Liver (tissue), 9 donors: Measurements from ENCODE around the gene SCN1A. TPM values are rescaled to one million over a fixed set of nuclear protein-coding genes. Genes with fewer than 3 reads are reported as not detected.

ENCODE experiments used
- DNase-seq: peaks from one replicate; pipeline ENCODE4 v3.0.0-alpha.2; 2017; ENCODE audit warnings: low spot score
- H3K27ac ChIP-seq, 2 donors: one replicate each; pipeline ENCODE4 v1.7.0; 2013; ENCODE audit warnings: inconsistent platforms in 2 of 2, low read length in 2 of 2, control low read depth in 1 of 2, low read depth in 1 of 2, mild to moderate bottlenecking in 1 of 2
- H3K27me3 ChIP-seq, 4 donors: one replicate each; pipeline versions ENCODE4 v1.6.1 to v1.7.0; 2013; ENCODE audit warnings: low read length in 3 of 4, inconsistent platforms in 1 of 4, mild to moderate bottlenecking in 1 of 4, moderate library complexity in 1 of 4; ENCODE audit not compliant: control insufficient read depth in 4 of 4, insufficient read depth in 4 of 4
- H3K36me3 ChIP-seq, 4 donors: one replicate each; pipeline versions ENCODE4 v1.6.1 to v1.7.0; 2013; ENCODE audit warnings: low read length in 3 of 4, mild to moderate bottlenecking in 3 of 4, low read depth in 1 of 4, moderate library complexity in 1 of 4; ENCODE audit not compliant: control insufficient read depth in 4 of 4, insufficient read depth in 3 of 4
- H3K4me1 ChIP-seq, 4 donors: one replicate each; pipeline versions ENCODE4 v1.6.1 to v1.7.0; 2013; ENCODE audit warnings: low read length in 3 of 4, mild to moderate bottlenecking in 3 of 4, moderate library complexity in 1 of 4; ENCODE audit not compliant: control insufficient read depth in 4 of 4, insufficient read depth in 4 of 4
- H3K4me3 ChIP-seq, 3 donors: one replicate each; pipeline versions ENCODE4 v1.6.1 to v1.7.0; 2013; ENCODE audit warnings: low read length in 3 of 3, control low read depth in 1 of 3, low read depth in 1 of 3, mild to moderate bottlenecking in 1 of 3
- H3K9ac ChIP-seq, 2 donors: one replicate each; pipeline ENCODE4 v1.7.0; 2013; ENCODE audit warnings: low read length in 2 of 2, mild to moderate bottlenecking in 2 of 2, moderate library complexity in 2 of 2, control low read depth in 1 of 2, low read depth in 1 of 2
- H3K9me3 ChIP-seq, 4 donors: one replicate each; pipeline versions ENCODE4 v1.6.1 to v1.7.0; 2013; ENCODE audit warnings: low read length in 3 of 4; ENCODE audit not compliant: control insufficient read depth in 4 of 4
- EGR1 ChIP-seq, 2 donors: IDR thresholded peaks; 2 replicates each; pipeline ENCODE4 v1.6.1; 2016 to 2018; ENCODE audit warnings: antibody characterized with exemption in 2 of 2, low read depth in 2 of 2
- FOXA1 ChIP-seq: IDR thresholded peaks from 2 replicates; pipeline ENCODE4 v1.6.1; 2016; ENCODE audit warnings: antibody characterized with exemption
- FOXA2 ChIP-seq: IDR thresholded peaks from 2 replicates; pipeline ENCODE4 v1.6.1; 2016; ENCODE audit warnings: antibody characterized with exemption
- GABPA ChIP-seq, 2 donors: IDR thresholded peaks in 1 of 2; conservative IDR thresholded peaks in 1 of 2; 2 replicates each; pipeline ENCODE4 v1.6.1; 2016; ENCODE audit warnings: antibody characterized with exemption in 2 of 2, mild to moderate bottlenecking in 1 of 2, moderate library complexity in 1 of 2
- HNF4A ChIP-seq, 2 donors: conservative IDR thresholded peaks; 2 replicates each; pipeline ENCODE4 v1.6.1; 2016; ENCODE audit warnings: antibody characterized with exemption in 2 of 2, mild to moderate bottlenecking in 2 of 2
- HNF4G ChIP-seq: IDR thresholded peaks from 2 replicates; pipeline ENCODE4 v1.6.1; 2016; ENCODE audit warnings: antibody characterized with exemption
- NR2F2 ChIP-seq: IDR thresholded peaks from 2 replicates; pipeline ENCODE4 v1.6.1; 2016; ENCODE audit warnings: antibody characterized with exemption
- RAD21 ChIP-seq, 2 donors: IDR thresholded peaks; 2 replicates each; pipeline ENCODE4 v1.6.1; 2016; ENCODE audit warnings: antibody characterized with exemption in 2 of 2, mild to moderate bottlenecking in 2 of 2
- RXRA ChIP-seq, 2 donors: IDR thresholded peaks; 2 replicates each; pipeline ENCODE4 v1.6.1; 2017 to 2018; ENCODE audit warnings: antibody characterized with exemption in 2 of 2, mild to moderate bottlenecking in 1 of 2
- SP1 ChIP-seq: IDR thresholded peaks from 2 replicates; pipeline ENCODE4 v1.6.1; 2018; ENCODE audit warnings: antibody characterized with exemption, mild to moderate bottlenecking
- YY1 ChIP-seq: IDR thresholded peaks from 2 replicates; pipeline ENCODE4 v1.6.1; 2016; ENCODE audit warnings: antibody characterized with exemption, mild to moderate bottlenecking
- WGBS: extraction: QIAGEN DNeasy Blood & Tissue Kit; methylation state at CpG from one replicate; pipeline ENCODE4 v1.1.7; 2013; 5-methylcytosine and 5-hydroxymethylcytosine counted together
- polyA plus RNA-seq, 2 donors: library from polyadenylated mRNA; stranded (reverse) in 1 of 2; unstranded in 1 of 2; fragments of 200-250 nt in 1 of 2; fragments of >200 nt in 1 of 2; fragmentation: Nextera tagmentation in 1 of 2; extraction: Ambion mirVana in 1 of 2; gene quantifications; one replicate each; pipeline versions ENCODE4 v1.2.1 to v1.2.3, GENCODE V29; 2013 to 2015
- total RNA-seq, 2 donors: library from RNA; depleted of rRNA; stranded (reverse); fragments of >200 nt; gene quantifications; one replicate each; pipeline ENCODE4 v1.2.3, GENCODE V29; 2014
- TF ChIP-seq, protein P1 (sequence below): fragments of 150-350 bp; IDR thresholded peaks from 2 replicates; pipeline ENCODE4 v1.5.1; 2017; ENCODE audit warnings: improper control_type of control experiment, low read depth, low read length; ENCODE audit not compliant: missing input control
- TF ChIP-seq, protein P2 (sequence below): IDR thresholded peaks from 2 replicates; pipeline ENCODE4 v1.6.1; 2016; ENCODE audit warnings: antibody characterized with exemption
- TF ChIP-seq, protein P3 (sequence below): IDR thresholded peaks from 2 replicates; pipeline ENCODE4 v1.6.1; 2016; ENCODE audit warnings: antibody characterized with exemption
- TF ChIP-seq, protein P4 (sequence below): IDR thresholded peaks from 2 replicates; pipeline ENCODE4 v1.6.1; 2016; ENCODE audit warnings: antibody characterized with exemption
- TF ChIP-seq, protein P5 (sequence below): IDR thresholded peaks from 2 replicates; pipeline ENCODE4 v1.6.1; 2016; ENCODE audit warnings: antibody characterized with exemption, mild to moderate bottlenecking
- donor health status: healthy.
- donor health status: healthy.
- donor health status: healthy.
- donor health status: healthy.
- donor health status: healthy.

SCN1A gene
- total and polyA plus RNA-seq, 4 donors = 0.11 TPM; not detected in 3

DNA sequence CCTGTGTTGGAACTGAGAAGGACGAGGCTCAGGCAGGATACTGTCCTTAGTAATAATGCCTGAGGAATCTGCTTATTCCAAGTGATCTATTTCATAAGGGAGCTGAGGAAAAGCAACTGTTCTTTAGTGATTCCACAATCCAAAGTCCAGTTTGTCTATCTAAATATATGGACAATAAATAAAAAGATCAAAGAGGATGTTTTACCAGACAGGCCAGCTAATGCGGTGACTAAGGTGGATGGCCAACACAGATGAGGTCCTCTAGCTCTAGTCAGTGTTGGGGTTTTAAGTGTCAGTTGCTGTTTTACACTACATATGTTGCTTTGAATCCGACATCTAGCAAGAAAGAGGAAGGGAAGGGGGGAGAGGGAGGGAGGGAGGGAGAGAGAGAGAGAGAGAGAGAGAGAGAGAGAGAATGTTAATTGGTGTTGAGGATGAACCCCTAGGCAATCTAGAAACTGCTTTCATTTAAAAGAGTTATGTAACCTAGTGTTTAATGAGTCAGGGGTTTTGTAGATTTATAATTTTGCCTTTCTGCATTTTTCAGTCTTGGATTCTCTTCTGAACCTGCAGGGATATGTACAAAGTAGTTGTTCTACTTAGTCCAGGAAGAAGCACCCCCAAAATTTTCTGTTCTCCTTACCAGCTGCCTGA lies 27.0 kb upstream of the SCN1A start:
- Histone ChIP-seq H3K9ac (no peak overlapping the region), H3K27me3 (no peaks in the 10 kb centered on the region), H3K27ac (no peak overlapping the region), H3K9me3 (no peaks in the 10 kb centered on the region), H3K4me1 (no peaks in the 10 kb centered on the region), H3K36me3 (no peaks in the 10 kb centered on the region), H3K4me3 (no peak overlapping the region)
- TF ChIP-seq GABPA (IDR thresholded peaks at IDR 0.05 in 1 of 2, conservative IDR thresholded peaks at IDR 0.05 in 1 of 2) = no peak
- TF ChIP-seq NR2F2 = no peak
- no peak for TF ChIP-seq SP1
- TF ChIP-seq EGR1 (IDR thresholded peaks at IDR 0.05; ENCODE audit: low read depth in 2 of 2) = no peak
- TF ChIP-seq, protein P1, sequence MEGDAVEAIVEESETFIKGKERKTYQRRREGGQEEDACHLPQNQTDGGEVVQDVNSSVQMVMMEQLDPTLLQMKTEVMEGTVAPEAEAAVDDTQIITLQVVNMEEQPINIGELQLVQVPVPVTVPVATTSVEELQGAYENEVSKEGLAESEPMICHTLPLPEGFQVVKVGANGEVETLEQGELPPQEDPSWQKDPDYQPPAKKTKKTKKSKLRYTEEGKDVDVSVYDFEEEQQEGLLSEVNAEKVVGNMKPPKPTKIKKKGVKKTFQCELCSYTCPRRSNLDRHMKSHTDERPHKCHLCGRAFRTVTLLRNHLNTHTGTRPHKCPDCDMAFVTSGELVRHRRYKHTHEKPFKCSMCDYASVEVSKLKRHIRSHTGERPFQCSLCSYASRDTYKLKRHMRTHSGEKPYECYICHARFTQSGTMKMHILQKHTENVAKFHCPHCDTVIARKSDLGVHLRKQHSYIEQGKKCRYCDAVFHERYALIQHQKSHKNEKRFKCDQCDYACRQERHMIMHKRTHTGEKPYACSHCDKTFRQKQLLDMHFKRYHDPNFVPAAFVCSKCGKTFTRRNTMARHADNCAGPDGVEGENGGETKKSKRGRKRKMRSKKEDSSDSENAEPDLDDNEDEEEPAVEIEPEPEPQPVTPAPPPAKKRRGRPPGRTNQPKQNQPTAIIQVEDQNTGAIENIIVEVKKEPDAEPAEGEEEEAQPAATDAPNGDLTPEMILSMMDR = no peak
- TF ChIP-seq, protein P2, sequence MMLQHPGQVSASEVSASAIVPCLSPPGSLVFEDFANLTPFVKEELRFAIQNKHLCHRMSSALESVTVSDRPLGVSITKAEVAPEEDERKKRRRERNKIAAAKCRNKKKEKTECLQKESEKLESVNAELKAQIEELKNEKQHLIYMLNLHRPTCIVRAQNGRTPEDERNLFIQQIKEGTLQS = no peak
- no peak for TF ChIP-seq FOXA1
- no peak for TF ChIP-seq HNF4A (conservative IDR thresholded peaks at IDR 0.05)
- no peak for TF ChIP-seq YY1
- no peak for TF ChIP-seq HNF4G
- TF ChIP-seq, protein P3, sequence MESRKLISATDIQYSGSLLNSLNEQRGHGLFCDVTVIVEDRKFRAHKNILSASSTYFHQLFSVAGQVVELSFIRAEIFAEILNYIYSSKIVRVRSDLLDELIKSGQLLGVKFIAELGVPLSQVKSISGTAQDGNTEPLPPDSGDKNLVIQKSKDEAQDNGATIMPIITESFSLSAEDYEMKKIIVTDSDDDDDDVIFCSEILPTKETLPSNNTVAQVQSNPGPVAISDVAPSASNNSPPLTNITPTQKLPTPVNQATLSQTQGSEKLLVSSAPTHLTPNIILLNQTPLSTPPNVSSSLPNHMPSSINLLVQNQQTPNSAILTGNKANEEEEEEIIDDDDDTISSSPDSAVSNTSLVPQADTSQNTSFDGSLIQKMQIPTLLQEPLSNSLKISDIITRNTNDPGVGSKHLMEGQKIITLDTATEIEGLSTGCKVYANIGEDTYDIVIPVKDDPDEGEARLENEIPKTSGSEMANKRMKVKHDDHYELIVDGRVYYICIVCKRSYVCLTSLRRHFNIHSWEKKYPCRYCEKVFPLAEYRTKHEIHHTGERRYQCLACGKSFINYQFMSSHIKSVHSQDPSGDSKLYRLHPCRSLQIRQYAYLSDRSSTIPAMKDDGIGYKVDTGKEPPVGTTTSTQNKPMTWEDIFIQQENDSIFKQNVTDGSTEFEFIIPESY = no peak
- TF ChIP-seq RAD21 (IDR thresholded peaks at IDR 0.05) = no peak
- TF ChIP-seq, protein P4, sequence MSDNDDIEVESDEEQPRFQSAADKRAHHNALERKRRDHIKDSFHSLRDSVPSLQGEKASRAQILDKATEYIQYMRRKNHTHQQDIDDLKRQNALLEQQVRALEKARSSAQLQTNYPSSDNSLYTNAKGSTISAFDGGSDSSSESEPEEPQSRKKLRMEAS = no peak
- TF ChIP-seq, protein P5, sequence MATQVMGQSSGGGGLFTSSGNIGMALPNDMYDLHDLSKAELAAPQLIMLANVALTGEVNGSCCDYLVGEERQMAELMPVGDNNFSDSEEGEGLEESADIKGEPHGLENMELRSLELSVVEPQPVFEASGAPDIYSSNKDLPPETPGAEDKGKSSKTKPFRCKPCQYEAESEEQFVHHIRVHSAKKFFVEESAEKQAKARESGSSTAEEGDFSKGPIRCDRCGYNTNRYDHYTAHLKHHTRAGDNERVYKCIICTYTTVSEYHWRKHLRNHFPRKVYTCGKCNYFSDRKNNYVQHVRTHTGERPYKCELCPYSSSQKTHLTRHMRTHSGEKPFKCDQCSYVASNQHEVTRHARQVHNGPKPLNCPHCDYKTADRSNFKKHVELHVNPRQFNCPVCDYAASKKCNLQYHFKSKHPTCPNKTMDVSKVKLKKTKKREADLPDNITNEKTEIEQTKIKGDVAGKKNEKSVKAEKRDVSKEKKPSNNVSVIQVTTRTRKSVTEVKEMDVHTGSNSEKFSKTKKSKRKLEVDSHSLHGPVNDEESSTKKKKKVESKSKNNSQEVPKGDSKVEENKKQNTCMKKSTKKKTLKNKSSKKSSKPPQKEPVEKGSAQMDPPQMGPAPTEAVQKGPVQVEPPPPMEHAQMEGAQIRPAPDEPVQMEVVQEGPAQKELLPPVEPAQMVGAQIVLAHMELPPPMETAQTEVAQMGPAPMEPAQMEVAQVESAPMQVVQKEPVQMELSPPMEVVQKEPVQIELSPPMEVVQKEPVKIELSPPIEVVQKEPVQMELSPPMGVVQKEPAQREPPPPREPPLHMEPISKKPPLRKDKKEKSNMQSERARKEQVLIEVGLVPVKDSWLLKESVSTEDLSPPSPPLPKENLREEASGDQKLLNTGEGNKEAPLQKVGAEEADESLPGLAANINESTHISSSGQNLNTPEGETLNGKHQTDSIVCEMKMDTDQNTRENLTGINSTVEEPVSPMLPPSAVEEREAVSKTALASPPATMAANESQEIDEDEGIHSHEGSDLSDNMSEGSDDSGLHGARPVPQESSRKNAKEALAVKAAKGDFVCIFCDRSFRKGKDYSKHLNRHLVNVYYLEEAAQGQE = no peak
- TF ChIP-seq FOXA2 = no peak
- no peak for TF ChIP-seq RXRA (IDR thresholded peaks at IDR 0.05)
- no peak for DNase-seq
- 52% methylated on average over 3 of the region's 3 CpGs for WGBS
